Peyer's patch (tissue), 4 donors: ENCODE data around the gene ELP4.
"Not testable (repeated sequence)": the region's sequence is repeated elsewhere in the genome, so short reads cannot be mapped to it uniquely, and the experiment has no call there.

Source experiments
- CTCF ChIP-seq, 6 experiments: fragments of 450-650 bp in 4 of 6; fragments of 200-600 bp in 2 of 6; sonication (generic) in 1 of 6; IDR thresholded peaks; one replicate each; pipeline ENCODE4 v1.5.1; 2017 to 2019; ENCODE audit warnings: antibody characterized with exemption in 6 of 6, mild to moderate bottlenecking in 3 of 6, moderate library complexity in 1 of 6
- POLR2A ChIP-seq, 2 donors: fragments of 450-650 bp; IDR thresholded peaks; one replicate each; pipeline ENCODE4 v1.5.1; 2017; ENCODE audit warnings: antibody characterized with exemption in 2 of 2, mild to moderate bottlenecking in 2 of 2, moderate library complexity in 2 of 2

- not testable (repeated sequence) for TF ChIP-seq CTCF, POLR2A (IDR thresholded peaks at IDR 0.05)
Observed at GRCh38 chr11:31673108-31673507, 163.5 kb downstream of the ELP4 start.
